Epithelial cell of esophagus (primary cell): ENCODE results near the gene VTI1A.

Experiments used
- DNase-seq: peaks from one replicate; pipeline ENCODE4 v3.0.0; 2010; ENCODE audit warnings: low read depth
- H3K4me3 ChIP-seq: 2 replicates; pipeline ENCODE4 v1.5.1; 2011; ENCODE audit warnings: mild to moderate bottlenecking, low read length, control low read depth
- TF ChIP-seq, protein P1 (sequence below): IDR thresholded peaks from 2 replicates; pipeline ENCODE4 v1.5.1; 2011; ENCODE audit warnings: low read depth, mild to moderate bottlenecking, low read length, control low read depth, inconsistent platforms; ENCODE audit not compliant: insufficient read depth; ENCODE audit errors: missing control alignments

The VTI1A gene

DNA sequence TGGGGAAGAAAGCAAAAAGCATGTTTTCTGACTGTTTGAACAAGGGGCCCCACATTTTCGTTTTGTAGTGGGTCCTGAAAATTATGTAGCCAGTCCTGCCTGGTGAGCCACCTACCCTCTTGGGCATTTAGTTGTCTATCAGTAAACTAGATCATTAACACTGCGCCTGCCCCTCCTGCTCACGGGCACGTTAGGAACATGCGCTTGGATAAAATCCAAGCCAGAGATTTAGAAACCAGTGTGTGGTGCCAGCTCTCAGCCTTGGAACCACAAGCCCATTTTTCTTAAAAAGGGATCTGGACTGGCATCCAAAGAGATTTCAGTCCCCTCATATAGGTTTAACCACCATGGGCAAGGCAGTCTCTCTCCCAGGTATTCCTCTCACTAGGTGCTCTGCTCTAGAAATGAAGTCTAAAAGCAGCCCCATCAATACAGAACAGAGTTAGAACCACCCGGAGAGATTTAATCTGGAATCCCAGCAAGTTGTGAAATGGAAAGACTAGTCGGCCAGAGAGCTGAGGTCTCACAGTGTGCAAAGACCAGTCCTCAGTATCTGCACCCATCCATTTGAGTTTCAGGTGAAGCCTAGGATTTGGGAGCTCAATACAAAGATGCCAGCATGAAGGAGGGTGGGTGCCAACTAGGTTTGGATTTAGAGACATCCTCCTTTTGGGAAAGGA, 379.1 kb downstream of the VTI1A start:
- peak; percentile 11 for DNase-seq
- no peak overlapping the region for H3K4me3 ChIP-seq
- TF ChIP-seq, protein P1, sequence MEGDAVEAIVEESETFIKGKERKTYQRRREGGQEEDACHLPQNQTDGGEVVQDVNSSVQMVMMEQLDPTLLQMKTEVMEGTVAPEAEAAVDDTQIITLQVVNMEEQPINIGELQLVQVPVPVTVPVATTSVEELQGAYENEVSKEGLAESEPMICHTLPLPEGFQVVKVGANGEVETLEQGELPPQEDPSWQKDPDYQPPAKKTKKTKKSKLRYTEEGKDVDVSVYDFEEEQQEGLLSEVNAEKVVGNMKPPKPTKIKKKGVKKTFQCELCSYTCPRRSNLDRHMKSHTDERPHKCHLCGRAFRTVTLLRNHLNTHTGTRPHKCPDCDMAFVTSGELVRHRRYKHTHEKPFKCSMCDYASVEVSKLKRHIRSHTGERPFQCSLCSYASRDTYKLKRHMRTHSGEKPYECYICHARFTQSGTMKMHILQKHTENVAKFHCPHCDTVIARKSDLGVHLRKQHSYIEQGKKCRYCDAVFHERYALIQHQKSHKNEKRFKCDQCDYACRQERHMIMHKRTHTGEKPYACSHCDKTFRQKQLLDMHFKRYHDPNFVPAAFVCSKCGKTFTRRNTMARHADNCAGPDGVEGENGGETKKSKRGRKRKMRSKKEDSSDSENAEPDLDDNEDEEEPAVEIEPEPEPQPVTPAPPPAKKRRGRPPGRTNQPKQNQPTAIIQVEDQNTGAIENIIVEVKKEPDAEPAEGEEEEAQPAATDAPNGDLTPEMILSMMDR = no peak

DNA sequence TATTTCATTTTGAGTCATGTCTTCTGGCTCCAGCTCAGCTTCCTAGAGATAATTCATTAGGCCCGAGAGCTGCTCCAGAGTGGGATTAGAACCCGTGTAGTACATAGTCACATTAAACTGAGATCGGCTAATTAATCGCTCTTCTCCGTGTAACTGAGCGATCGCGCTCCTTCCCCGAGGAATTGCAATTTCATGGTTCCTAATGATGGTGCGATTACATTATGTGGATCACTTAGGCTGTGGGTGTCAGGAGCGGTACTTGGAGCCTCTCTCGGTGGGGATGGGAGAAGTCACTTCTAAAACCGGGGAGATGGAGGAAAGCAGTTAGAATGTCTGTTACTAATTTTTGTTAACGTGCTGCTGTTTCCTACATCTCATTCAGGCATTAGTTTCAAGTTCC, 380.1 kb downstream of the VTI1A start:
- TF ChIP-seq, protein P1 = no peak
- H3K4me3 ChIP-seq = no peak overlapping the region
- DNase-seq = no peak

DNA sequence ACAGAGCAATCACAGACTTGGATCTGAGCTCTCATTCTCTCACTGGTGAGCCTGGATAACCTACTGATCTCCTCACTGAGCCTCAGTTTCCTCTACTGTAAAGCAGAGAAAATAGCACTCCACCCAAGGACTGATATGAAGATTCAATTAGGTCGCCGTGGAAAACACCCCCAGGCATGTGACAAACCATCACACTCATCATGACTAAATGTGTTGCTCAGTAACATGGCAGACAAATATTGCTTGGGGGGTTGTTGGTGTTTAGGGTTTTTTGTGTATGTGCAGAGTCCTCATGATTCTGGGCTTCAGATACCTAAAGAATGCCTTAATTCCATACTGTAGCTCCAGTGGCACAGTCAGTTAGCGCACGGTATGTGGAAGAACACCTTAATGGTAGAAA, 380.9 kb downstream of the VTI1A start:
- TF ChIP-seq, protein P1 = no peak
- no peak overlapping the region for H3K4me3 ChIP-seq
- DNase-seq = peak; percentile 84

DNA sequence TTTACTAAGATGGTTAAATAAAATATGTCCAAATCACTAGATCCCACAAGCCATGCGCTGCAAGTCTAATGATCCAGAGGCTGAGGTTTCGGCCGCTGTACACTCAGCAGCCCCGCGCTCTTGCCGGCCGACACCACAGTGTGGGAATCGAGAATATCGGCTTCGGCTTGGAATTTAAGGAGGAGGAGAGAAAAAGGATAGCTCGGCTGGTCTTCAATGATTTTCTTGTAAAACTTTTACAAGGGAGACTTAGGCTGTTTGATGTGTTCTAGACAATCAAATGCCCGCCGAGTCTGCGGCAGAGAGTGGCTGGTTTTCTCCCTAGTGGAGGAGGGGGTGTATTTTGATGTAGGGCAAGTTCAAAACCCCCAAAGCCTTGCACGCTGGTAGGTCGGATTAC, 384.8 kb downstream of the VTI1A start:
- H3K4me3 ChIP-seq = no peak overlapping the region
- DNase-seq = no peak

DNA sequence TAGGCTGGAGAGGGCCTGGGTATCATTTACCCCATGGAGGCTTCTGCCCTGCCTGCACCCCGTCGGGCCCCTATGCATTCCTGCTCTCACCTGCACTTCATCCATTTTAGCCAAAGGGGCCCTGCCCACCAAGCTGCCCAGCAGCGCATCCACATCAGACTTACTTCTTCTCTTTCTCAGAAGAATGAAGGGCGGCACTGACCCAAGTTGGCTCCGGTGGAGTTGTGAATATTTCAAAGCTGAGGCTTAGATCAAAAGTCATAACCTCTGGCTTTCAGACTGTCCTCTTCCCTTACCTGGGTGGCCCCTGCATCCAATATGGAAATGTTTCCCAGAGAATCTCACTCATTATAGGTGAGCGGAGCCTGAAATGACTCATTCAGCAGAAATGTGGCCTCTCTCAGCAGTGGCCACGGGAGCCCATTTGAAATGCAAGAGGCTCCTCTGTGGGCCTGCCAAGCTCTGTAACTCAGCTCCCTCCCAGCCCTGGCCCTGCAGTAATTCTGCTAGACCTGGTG, 385.4 kb downstream of the VTI1A start:
- DNase-seq = peak; percentile 57
- H3K4me3 ChIP-seq = no peak overlapping the region
- TF ChIP-seq, protein P1 = no peak

More for the DNA sequence above, 384.8 kb downstream of the VTI1A start:
- TF ChIP-seq, protein P1 = no peak

DNA sequence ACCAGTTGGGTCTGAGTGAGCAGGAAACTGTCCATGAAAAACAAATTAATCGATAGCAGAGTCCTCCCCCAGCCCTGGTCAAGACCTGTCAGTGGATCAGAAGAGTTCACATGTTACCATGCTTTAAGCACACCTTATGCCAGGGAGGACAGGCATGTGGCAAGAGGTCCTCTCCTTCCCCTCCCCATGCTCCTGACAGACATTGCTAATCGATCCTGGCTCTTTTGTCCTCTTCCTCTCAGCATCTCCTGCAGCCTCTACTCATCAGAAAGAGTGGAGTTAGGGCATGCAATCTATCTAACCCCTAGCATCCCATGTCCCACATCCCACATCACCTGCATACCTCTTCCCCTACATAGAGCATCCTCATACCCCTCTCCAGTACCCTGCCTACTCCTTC, 385.9 kb downstream of the VTI1A start:
- H3K4me3 ChIP-seq = no peak overlapping the region
- DNase-seq = no peak
- TF ChIP-seq, protein P1 = no peak

DNA sequence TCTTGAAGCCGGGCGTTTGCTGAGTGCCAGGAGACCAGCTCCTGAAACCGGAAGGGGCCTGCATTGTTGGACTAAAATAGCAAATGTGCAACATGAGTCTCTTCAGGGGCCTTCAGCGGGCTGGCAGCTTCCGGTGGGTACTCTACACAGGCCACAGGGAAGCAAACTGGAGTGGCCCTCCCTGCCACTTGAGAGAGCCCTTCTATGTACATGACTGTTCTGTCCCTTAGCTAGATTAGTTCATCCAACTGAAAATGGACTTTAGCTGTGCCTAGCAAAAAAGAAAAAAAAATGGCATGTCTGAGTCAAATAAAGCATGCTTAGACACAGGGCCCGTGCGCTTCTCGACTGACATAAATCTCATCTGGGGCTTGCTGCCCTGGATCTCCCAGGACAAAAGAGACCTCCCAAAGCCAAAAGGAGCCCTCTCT, 387.8 kb downstream of the VTI1A start:
- H3K4me3 ChIP-seq = no peak overlapping the region
- DNase-seq = no peak
- TF ChIP-seq, protein P1 = no peak
